Measurements from ENCODE around the gene GRHL1. TPM values are rescaled to one million over a fixed set of nuclear protein-coding genes. Genes with fewer than 3 reads are reported as not detected.

The GRHL1 gene
- total and polyA plus RNA-seq, 12 donors = 0.57 to 2.6 (median 1.2) TPM; not detected in 1

DNA sequence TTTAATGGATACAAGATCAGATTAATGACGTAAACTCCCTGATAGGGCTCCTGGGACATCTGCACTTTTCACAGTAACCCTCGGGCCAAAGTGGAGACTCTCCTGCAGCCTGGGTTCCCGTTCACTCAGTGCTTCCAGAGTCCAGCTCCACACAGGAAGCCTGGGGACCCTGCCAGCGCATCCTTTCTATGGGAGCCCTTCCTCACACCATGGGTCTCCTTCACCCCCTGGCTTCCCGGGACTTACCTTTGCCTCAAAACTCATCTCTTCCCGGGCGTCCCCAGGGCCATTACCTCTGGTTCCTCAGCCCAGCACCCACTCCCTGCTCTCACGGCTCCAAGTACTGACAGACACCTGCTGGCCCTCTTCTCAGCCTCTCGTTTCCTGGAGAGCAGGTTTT, 51.2 kb downstream of the GRHL1 start:
- no peak for DNase-seq
- Histone ChIP-seq H3K4me1 (replicated peaks in 1 of 2) (peaks cover 6 to 13% of the 10 kb centered on the region in 2 donors), H3K4me3 (no peak overlapping the region), H3K9me3 (replicated peaks in 1 of 3) (no peaks in the 10 kb centered on the region), H3K27me3 (no peaks in the 10 kb centered on the region), H3K27ac (no peak overlapping the region), H3K36me3 (replicated peaks in 1 of 2) (no peaks in the 10 kb centered on the region)
- intact Hi-C loops (cut with DNase I) = no loop called here
- WGBS, 4 donors = 87 to 93% (median 91%) methylated on average over 9 of the region's 9 CpGs
- TF ChIP-seq CTCF (IDR thresholded peaks at IDR 0.05) (no peak), POLR2A (IDR thresholded peaks at IDR 0.05) (no peak)

DNA sequence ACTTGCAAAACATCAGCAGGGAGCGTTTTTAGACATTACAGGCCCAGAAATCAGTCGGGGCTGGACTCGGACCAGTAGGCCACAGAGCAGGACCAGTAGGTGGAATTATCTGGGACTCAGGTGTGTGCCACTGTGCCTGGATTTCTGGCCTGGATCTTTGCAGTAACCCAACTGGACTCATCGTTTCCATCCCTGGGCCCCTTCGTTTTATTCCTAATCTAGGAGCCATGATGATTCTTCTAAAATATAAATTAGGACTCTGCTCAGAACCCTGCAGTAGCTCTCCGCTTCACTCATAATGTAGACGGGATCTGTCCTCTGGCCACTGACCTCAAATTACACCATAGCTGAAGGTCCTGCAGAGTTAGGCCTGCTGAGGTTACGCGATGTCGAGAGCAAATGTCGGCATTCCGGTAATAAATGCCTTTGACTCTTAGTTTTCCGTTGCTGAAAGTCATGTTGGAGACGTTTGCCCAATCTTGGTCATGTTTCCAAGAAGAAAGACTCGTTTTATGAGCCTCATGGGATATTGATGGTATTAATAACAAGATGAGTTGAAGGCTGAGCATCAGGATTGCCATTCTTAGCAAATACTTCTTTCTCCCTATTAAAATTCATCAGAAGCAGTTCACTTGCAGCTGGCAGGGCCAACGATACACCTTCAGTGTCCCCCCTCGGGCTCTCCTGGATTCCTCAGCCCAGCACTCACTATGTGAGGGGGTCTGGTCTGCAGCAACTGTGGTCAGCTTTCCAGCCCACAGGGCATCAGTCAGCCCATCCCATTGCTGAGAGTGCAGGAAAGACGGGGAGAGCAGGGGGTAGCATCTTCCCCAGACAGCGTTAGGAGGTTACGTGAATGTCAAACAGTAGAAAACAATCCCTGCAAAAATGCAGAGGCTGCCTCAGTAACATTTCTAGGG, 52.0 kb downstream of the GRHL1 start:
- no peaks in the 10 kb centered on the region for H3K36me3 ChIP-seq (replicated peaks in 1 of 2)
- H3K4me1 ChIP-seq (replicated peaks in 1 of 2) = peaks cover 6 to 13% of the 10 kb centered on the region in 2 donors
- no peak for DNase-seq
- no peak for TF ChIP-seq POLR2A (IDR thresholded peaks at IDR 0.05)
- no peak for TF ChIP-seq CTCF (IDR thresholded peaks at IDR 0.05)
- H3K27ac ChIP-seq = no peak overlapping the region
- intact Hi-C loops (cut with DNase I) = no loop called here
- no peaks in the 10 kb centered on the region for H3K27me3 ChIP-seq
- no peaks in the 10 kb centered on the region for H3K9me3 ChIP-seq (replicated peaks in 1 of 3)
- WGBS, 4 donors = 88 to 94% (median 94%) methylated on average over 20 of the region's 20 CpGs
- H3K4me3 ChIP-seq = no peak overlapping the region

DNA sequence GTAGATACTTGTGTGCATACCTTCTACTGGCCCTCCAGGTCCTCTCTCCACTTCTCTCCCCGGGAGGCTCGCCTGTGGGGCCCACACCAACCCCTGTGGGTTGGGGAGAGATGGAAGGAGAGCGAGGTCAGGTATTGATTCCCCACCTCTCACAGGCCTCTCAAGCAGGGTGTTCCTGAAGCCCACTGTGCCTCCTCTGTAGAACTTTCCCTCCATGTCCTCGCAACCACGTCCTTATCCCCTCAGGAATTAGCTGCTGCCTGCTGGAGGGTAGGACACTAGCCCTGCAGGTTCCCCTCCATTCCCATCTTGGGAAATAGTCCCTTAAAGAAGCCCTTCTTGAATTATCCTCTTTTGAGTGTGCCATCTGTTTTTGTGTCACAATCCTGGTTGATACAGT, 52.9 kb downstream of the GRHL1 start:
- Histone ChIP-seq H3K36me3 (replicated peaks in 1 of 2) (no peaks in the 10 kb centered on the region), H3K4me1 (replicated peaks in 1 of 2) (peaks cover 10 to 15% of the 10 kb centered on the region in 2 donors), H3K4me3 (no peak overlapping the region), H3K27ac (no peak overlapping the region), H3K9me3 (replicated peaks in 1 of 3) (no peaks in the 10 kb centered on the region), H3K27me3 (no peaks in the 10 kb centered on the region)
- TF ChIP-seq POLR2A (IDR thresholded peaks at IDR 0.05) (no peak), CTCF (IDR thresholded peaks at IDR 0.05) (no peak)
- no peak for DNase-seq
- intact Hi-C loops (cut with DNase I) = no loop called here
- WGBS, 4 donors = 96 to 100% (median 98%) methylated on average over 5 of the region's 5 CpGs

GRCh38 chr2:10004836-10005235, 53.3 kb downstream of the GRHL1 start:
- no peak for TF ChIP-seq CTCF (IDR thresholded peaks at IDR 0.05)
- TF ChIP-seq POLR2A (IDR thresholded peaks at IDR 0.05) = no peak
- Histone ChIP-seq H3K4me3 (no peak overlapping the region), H3K9me3 (replicated peaks in 1 of 3) (no peaks in the 10 kb centered on the region), H3K36me3 (replicated peaks in 1 of 2) (no peaks in the 10 kb centered on the region), H3K4me1 (replicated peaks in 1 of 2) (peaks cover 14 to 19% of the 10 kb centered on the region in 2 donors), H3K27me3 (no peaks in the 10 kb centered on the region), H3K27ac (no peak overlapping the region)
- WGBS, 4 donors = 56 to 100% (median 87%) methylated on average over 3 of the region's 3 CpGs
- intact Hi-C loops (cut with DNase I) = no loop called here
- no peak for DNase-seq
